HT1080 (cell line): ENCODE measurements around the gene RINT1. TPM values are rescaled to one million over a fixed set of nuclear protein-coding genes. Genes with fewer than 3 reads are reported as not detected.
A peak's percentile ranks its signal among the peaks of the same experiment; 100 is the strongest.
"Not testable (repeated sequence)": the region's sequence is repeated elsewhere in the genome, so short reads cannot be mapped to it uniquely, and the experiment has no call there.

ENCODE experiments used
- DNase-seq: peaks from one replicate; pipeline ENCODE4 v3.0.0-alpha.2; 2015; ENCODE audit warnings: low read depth
- polyA plus RNA-seq, 2 experiments: library from polyadenylated mRNA; depleted of rRNA; stranded (reverse); fragments of >200 nt; gene quantifications; 2 replicates each; pipeline ENCODE4 v1.2.3, GENCODE V29; 2015
- total RNA-seq: library from RNA; depleted of rRNA; stranded (reverse); fragments of >200 nt; shearing (Covaris generic); gene quantifications from 2 replicates; pipeline ENCODE4 v1.2.3, GENCODE V29; 2014; rRNA removed

Gene RINT1
- total RNA-seq, result 14.1 and 15.9 TPM in 2 replicates
- polyA plus RNA-seq (2015; cell fraction: cytosol; rRNA removed), result 26.5 and 34.9 TPM in 2 replicates
- 87.0 and 91.4 TPM in 2 replicates for polyA plus RNA-seq (2015; cell fraction: nucleus; rRNA removed)

DNA sequence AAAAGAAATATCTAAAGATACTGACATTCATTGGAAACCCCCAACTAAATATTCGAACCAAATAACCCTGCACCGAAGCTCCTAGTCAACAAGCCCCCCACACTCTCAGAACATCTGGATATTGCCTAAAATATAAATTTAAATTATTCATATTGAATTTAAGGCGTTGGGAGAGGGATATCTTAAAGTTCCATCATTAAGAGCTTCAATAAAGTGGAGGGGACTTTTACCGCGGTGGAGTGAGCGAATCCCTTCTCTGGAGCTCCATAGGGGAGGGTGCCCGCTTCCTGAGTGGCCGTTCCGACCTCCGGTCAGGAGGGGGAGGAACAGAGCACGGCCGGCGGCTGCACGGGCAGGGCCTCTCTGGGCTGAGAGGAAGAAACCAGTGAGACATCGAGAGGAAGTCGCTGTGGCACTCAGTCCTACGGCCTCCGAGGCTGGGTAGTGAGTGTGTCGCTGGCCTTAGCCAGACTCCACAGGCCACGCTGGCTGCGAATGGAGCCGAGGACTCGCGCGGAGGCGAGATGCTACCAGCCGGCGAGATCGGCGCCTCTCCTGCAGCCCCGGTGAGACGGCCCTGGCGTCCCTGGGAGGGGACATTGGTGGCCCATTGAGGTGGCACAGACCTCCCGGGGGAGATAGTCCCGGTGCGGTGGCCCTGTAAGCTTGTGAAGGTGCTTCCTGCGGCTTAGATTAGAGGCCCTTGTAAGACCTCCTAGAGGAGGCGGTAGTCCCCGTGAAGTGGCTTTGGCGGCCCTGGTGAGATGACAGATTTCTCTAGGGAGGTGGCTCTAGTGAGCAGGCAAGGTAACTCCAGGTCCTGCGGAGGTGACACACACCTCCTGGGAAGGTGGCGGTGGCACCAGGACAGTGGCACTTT, at the start of gene RINT1:
Gene RINT1, plus strand, starts transcription at position 410 of the 880 bp plus-strand sequence. Its CDS starts 115 bp downstream, at position 525.
- peak; percentile 90 for DNase-seq

GRCh38 chr7:105487579-105488571, 44.1 kb upstream of the RINT1 start:
- peak; percentile 84 for DNase-seq

- DNase-seq, result no peak
These were observed 42.6 kb upstream of the RINT1 start for GRCh38 chr7:105489409-105489808.

DNA sequence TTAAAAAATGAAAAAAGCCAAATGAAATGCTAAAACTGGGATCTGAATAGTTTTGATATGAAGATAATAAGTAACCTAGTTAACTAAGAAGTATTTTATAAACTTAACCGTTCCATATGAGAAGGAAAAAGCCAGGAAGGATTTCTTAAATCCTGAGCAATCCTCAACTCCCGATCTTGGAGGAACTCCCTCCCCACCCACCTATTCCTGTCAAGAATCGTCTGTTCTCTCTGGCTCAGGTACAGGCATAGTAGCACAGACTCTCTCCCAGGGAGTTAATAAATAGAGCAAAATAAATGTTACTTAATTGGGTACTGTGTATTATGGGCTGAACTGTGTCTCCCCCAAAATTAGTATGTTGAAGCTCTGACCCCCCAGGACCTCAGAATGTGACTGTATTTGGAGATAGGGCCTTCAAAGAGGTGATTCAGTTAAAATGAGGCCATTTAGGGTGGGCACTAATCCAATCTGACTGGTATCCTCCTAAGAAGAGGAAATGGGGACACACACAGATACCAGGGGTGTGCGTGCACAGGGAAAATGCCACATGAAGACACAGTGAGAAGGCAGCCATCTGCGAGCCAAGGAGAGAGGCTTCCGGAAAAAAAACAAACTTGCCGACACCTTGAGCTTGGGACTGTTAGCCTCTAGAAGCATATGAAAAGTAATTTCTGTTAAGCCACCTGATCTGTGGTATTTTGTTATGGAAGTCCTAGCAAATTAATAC, 38.6 kb upstream of the RINT1 start:
- no peak for DNase-seq

DNA sequence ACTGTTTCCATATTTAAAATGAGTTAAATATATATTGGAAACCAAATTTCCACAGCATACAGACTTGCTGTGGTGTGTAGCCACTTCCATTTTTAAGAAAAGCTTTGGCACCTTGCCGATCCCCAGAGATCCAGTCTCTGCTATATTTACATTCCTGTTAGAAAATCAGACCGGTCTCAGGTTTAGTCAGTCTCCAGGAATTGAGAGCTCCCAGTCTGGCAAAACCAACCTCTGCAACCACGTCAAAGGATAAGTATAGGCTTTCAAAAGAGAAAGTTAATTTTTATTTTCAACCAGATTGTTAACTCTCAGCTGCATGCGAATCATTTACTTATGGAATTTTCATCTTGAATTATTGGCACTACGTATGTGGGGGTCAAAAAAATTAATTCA, 38.1 kb upstream of the RINT1 start:
- DNase-seq, result peak; percentile 23

- DNase-seq, result peak; percentile 56
These were observed 35.5 kb upstream of the RINT1 start for GRCh38 chr7:105496521-105496920.

DNA sequence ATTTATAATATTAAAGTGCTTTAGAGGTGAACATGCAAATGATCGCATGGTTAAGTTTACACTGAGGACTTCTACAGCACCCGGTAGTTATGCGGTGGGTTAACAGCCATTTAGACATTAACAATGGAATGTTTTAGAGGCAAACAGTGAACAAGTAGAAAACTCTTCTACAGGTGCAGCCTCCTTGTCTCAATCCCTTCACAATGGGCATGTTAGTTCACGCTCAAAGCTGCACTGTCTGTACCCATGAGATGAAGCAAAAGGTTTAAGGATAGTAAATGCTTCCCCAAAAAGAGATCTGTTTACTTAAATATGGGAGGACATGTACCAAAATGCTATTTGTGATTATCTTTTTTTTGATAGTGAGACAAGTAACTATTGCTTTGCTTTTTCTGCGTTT, 35.0 kb upstream of the RINT1 start:
- DNase-seq, result no peak

DNA sequence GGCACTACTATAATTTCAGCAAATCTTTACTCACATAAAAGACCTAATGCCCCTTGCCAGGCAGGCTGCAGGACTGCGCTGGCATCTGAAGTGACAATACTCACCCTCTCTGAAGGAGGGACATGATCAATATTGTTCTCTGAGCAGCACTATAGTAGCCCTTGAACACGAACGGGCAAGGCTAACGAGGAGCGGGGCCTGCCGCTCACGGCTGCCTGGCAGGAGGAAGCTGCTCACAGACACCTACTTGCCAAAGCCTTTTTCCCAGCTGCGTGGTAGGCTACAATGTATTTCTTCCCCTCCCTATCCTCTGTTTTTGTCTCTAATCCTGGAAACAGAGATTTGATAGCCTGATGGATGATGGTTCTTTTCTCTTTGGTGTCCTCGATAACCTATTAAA, 29.8 kb upstream of the RINT1 start:
- DNase-seq, result no peak

DNA sequence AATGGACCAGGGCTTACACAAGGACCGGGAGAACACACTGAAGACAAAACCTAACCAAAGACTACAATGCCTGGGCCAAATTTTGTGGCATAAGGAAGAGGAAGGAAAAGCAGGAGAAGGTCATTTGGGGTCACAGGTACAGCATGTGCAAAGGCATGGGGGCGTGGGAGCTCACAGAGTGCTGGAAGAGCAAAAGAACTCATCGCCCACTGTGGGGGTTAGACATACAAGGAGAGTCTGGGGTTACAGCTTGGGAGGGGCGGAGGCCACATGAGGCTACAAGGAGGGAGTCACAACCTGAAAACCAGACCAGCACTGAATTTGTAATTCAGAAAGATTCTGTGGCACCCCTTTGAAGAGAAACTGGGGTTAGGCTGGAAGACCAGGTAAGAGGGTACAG, 19.6 kb upstream of the RINT1 start:
- DNase-seq, result no peak

- DNase-seq, result no peak
These were observed 19.0 kb upstream of the RINT1 start for GRCh38 chr7:105512926-105513526.

- not testable (repeated sequence) for DNase-seq
These were observed 16.4 kb upstream of the RINT1 start for GRCh38 chr7:105515610-105516009.

DNA sequence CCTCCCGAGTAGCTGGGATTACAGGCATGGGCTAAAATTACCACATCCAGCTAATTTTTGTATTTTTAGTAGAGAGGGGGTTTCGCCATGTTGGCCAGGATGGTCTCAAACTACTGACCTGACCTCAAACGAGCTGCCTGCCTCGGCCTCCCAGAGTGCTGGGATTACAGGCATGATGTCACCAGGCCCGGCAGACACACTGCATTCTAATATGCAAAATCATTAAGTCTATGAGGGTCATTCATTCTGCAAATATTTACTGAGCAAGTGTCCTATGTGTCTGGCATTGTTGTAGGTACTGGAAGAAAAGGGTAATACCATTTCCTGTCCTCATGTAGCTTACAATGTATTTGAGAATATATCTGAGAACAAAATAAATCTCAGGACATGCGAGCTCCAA, 12.6 kb upstream of the RINT1 start:
- no peak for DNase-seq

DNA sequence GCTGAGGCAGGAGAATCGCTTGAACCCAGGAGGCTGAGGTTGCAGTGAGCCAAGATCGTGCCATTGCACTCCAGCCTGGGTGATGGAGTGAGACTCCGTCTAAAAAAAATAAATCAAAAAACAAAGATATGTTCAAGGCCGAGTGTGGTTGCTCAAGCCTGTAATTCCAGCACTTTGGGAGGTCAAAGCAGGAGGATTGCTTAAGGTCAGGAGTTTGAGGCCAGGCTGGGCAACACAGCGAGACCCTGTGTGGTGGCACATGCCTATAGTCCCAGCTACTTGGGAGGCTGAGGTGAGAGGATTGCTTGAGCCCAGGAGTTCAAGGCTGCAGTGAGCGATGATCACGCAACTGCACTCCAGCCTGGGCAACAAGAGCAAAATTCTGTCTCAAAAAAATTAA, 11.4 kb upstream of the RINT1 start:
- DNase-seq, result not testable (repeated sequence)

DNA sequence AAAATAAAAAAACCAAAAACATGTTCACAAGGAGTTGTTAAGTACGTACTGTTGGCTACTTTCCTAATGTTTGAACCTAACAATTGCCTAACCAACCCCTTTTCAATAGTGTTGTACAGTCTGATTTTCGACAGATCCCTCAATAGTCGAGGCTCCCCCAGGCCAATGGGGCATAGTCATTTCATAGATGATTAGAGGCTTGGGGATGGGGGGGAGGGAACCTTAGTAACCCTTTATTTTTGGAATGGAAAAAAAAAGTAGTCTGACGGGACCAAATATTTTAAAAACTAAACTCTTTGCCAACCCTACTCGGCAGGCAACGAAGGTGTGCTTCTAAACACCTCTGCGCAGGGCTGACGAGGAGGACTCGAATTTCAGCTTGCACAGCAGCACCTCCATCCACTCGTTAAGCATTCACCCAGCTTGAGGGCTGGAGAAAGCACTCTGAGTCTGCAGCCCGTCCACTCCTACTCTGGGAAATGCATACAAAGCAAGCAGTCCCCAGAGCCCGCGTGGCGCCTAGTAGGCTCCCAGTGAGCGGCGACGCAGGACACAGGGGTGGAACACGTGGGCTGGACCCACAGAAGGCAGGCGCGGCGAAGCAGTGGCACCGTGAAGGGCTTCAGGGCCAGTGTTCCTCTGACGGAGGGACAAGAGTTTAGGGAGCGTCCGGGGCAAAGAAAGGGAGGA, 10.8 kb upstream of the RINT1 start:
- DNase-seq, result peak; percentile 40

DNA sequence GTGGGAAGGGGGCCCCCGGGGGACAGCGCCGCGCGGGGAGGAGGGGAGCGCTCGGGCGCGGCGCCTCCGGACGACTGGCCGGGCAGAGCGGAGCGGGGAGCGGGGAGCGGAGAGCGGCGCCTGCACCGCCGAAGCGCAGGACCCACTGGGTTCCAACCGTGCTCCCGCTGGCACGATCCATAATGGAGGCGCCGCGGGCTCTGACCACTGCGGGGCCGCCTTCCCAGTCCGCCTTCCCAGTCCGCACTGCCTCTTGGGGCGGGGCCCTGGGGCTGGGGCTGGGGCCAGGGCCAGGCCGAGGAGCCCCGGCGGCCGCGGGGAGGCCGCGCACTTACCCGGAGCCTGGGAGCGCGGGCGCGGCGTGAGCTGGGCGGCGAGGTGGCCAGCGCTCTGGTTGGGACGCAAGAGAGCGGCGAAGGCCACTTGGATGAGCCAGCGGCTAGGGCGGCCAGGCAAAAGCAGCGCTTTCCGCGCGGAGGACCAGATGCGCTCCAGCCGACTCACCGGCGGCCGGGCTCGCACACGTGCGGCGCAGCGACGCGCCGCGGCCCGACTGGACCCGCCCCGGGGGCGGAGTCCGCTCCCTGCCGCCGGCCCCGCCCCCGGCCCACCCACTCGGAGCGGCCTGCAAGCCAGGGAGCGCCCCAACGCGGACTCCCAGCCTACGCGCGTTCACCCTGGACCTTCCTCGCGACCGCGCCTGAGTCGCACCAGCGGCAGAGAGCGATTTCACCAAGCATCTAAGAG, 10.1 kb upstream of the RINT1 start, which contains the start of gene PUS7:
Gene PUS7, minus strand, starts transcription at position 555 of the 747 bp plus-strand sequence. CDS start 13,759 bp downstream, outside the sequence.
- DNase-seq, result peak; percentile 80

DNA sequence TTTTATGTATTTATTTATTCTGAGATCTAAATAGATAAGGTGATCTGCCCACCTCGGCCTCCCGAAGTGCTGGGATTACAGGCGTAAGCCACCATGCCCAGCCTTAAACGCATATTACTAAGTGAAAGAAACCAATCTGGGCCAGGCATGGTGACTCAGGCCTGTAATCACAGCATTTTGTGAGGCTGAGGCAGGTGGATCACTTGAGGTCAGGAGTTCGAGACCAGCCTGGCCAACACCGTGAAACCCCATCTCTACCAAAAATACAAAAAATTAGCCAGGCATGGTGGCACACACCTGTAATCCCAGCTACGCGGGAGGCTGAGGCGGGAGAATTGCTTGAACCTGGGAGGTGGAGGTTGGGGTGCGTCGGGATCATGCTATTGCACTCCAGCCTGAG, 7.6 kb upstream of the RINT1 start:
- not testable (repeated sequence) for DNase-seq

DNA sequence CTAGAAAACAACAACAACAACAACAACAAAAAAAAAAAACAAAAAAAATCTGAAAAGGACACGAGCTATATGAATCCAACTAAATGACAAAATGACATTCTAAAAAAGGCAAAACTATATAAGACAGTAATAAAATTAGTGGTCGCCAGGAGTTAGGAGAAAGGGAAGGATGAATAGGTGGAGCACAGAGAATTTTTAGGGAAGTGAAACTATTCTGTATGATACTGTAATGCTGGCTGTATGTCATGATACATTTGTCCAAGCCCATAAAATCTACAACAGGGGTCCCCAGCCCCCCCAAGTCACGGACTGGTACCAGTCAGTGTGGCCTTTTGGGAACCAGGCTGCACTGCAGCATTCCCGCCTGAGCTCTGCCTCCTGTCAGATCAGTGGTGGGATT, 7.2 kb upstream of the RINT1 start:
- no peak for DNase-seq

DNA sequence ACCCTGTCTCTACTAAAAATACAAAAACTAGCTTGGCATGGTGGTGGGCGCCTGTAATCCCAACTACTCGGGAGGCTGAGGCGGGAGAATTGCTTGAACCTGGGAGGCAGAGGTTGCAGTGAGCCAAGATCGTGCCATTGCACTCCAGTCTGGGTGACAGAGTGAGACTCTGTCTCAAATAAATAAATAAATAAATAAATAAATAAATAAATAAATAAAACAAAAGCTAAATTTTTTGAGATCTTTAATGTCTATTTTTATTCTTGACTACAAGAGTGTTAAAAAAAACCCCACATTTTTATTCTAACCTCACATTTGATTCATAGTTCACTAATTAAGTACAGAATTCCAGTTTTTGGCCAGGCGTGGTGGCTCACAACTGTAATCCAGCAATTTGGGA, 4.3 kb upstream of the RINT1 start:
- DNase-seq, result not testable (repeated sequence)

GRCh38 chr7:105530126-105530525, 1.9 kb upstream of the RINT1 start:
- no peak for DNase-seq
